ENCODE results near the gene BHLHA15.

Gene BHLHA15

DNA sequence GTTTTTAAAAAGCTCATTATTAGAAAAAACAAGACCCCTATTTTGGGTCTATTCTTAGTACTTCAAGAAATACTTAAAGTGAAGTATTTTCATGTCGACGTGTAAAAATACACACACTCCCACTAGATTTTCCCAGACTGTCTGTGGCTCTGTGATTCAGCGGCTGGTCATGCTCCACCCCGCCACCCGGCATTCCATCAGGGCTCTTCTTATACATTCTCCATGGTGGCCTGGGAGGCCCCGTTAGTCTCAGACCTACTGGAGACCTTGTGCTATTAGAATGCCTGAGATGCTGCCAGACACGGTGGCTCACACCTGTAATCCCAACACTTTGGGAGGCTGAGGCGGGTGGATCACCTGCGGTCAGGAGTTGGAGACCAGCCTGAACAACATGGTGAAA, 27.7 kb downstream of the BHLHA15 start:
- Histone ChIP-seq H3K18ac (ENCODE audit: low read length) (no peak overlapping the region), H2BK12ac (ENCODE audit: low read length) (no peak overlapping the region), H2AFZ (ENCODE audit: low read length) (no peak overlapping the region), H3K4me3 (ENCODE audit: low read length in 2 of 2) (no peak overlapping the region), H3K9me3 (replicated peaks in 1 of 2; ENCODE audit: control insufficient read depth in 2 of 2, insufficient read depth in 1 of 2, low read depth in 1 of 2, low read length in 2 of 2) (no peaks in the 10 kb centered on the region), H3K4me2 (ENCODE audit: insufficient read depth, low read length, poor library complexity, severe bottlenecking) (no peak overlapping the region), H3K23ac (ENCODE audit: low read depth, low read length, poor library complexity) (no peak overlapping the region), H2AK5ac (ENCODE audit: low read depth, low read length) (no peak overlapping the region), H3K9ac (ENCODE audit: low read depth, low read length, poor library complexity) (no peak overlapping the region), H3K27me3 (ENCODE audit: control insufficient read depth in 3 of 3, insufficient read depth in 3 of 3, low read depth in 1 of 3, low read length in 3 of 3) (no peaks in the 10 kb centered on the region), H4K91ac (ENCODE audit: low read depth, low read length, poor library complexity) (no peak overlapping the region), H2BK15ac (ENCODE audit: low read length) (no peak overlapping the region), H3K4me1 (ENCODE audit: control insufficient read depth in 2 of 2, insufficient read depth in 1 of 2, low read depth in 1 of 2, low read length in 2 of 2) (peaks cover 2 to 4% of the 10 kb centered on the region in 2 donors), H3K14ac (ENCODE audit: low read length) (no peak overlapping the region), H4K8ac (ENCODE audit: low read depth, low read length) (no peak overlapping the region), H3K36me3 (replicated peaks in 1 of 2; ENCODE audit: control insufficient read depth in 2 of 2, insufficient read depth in 2 of 2, low read length in 2 of 2) (peaks cover 3 to 33% of the 10 kb centered on the region in 2 donors), H3K27ac (replicated peaks; ENCODE audit: low read length) (no peak overlapping the region), H2BK5ac (ENCODE audit: low read length) (no peak overlapping the region), H2BK120ac (ENCODE audit: low read depth, low read length) (no peak overlapping the region), H3K79me1 (ENCODE audit: low read depth, low read length) (peaks cover 5% of the 10 kb centered on the region), H3K4ac (ENCODE audit: low read length) (no peak overlapping the region)
- no peak for DNase-seq (ENCODE audit: low spot score)
- WGBS, 2 donors (ENCODE audit: extremely low coverage in 2 of 2, insufficient read length in 2 of 2, insufficient replicate concordance in 1 of 2) = no CpG with 5 or more reads among the region's 9 CpGs

DNA sequence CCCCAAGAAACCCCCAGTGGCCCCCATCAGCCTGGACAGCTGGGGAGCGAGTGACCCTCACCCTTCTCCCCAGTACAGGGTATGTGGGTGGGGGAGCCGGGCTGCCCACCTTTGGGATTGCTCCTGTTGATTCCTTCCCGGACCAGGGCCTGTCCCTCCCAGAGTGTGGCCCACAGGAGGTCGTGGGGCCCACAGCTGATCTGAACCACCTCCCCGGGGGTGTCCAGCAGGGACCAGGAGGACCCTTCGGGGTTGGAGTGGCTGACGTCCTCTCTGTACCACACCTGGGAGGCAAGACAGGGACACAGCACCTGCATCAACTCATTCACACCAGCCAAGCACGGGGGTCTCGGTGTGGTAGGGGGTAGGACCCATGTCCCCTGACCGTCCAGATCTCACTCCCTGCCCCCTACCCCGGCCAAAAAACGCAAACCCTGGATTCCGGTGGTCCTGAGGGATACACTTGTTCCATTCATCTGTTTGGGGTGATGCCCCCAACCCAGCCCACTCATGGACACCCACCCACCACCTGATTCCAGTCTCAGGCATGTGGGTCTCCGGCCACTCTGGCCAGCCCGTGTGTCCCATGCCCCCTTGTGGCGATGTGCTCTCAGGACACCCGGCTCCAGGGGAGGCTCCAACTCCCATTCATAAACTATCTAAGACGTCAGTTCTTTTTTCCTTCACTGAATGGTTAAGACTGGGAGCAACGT, 29.9 kb downstream of the BHLHA15 start:
- H3K27me3 ChIP-seq (ENCODE audit: control insufficient read depth in 3 of 3, insufficient read depth in 3 of 3, low read depth in 1 of 3, low read length in 3 of 3) = no peaks in the 10 kb centered on the region
- H2AFZ ChIP-seq (ENCODE audit: low read length) = no peak overlapping the region
- no peak overlapping the region for H4K91ac ChIP-seq (ENCODE audit: low read depth, low read length, poor library complexity)
- no peaks in the 10 kb centered on the region for H3K9me3 ChIP-seq (replicated peaks in 1 of 2; ENCODE audit: control insufficient read depth in 2 of 2, insufficient read depth in 1 of 2, low read depth in 1 of 2, low read length in 2 of 2)
- H2BK120ac ChIP-seq (ENCODE audit: low read depth, low read length) = no peak overlapping the region
- no peak overlapping the region for H4K8ac ChIP-seq (ENCODE audit: low read depth, low read length)
- no peak overlapping the region for H3K23ac ChIP-seq (ENCODE audit: low read depth, low read length, poor library complexity)
- no peak overlapping the region for H2BK15ac ChIP-seq (ENCODE audit: low read length)
- H3K4me1 ChIP-seq (ENCODE audit: control insufficient read depth in 2 of 2, insufficient read depth in 1 of 2, low read depth in 1 of 2, low read length in 2 of 2) = peaks cover 2 to 4% of the 10 kb centered on the region in 2 donors
- no peak overlapping the region for H2BK12ac ChIP-seq (ENCODE audit: low read length)
- H3K14ac ChIP-seq (ENCODE audit: low read length) = no peak overlapping the region
- no CpG with 5 or more reads among the region's 19 CpGs for WGBS, 2 donors (ENCODE audit: extremely low coverage in 2 of 2, insufficient read length in 2 of 2, insufficient replicate concordance in 1 of 2)
- no peak overlapping the region for H3K9ac ChIP-seq (ENCODE audit: low read depth, low read length, poor library complexity)
- DNase-seq (ENCODE audit: low spot score) = peak; percentile 37
- peak overlapping the region; percentile 66 for H2AK5ac ChIP-seq (ENCODE audit: low read depth, low read length)
- H3K4me3 ChIP-seq (ENCODE audit: low read length in 2 of 2) = no peak overlapping the region
- peaks cover 3% of the 10 kb centered on the region for H3K79me1 ChIP-seq (ENCODE audit: low read depth, low read length)
- peaks cover 7 to 36% of the 10 kb centered on the region in 2 donors for H3K36me3 ChIP-seq (replicated peaks in 1 of 2; ENCODE audit: control insufficient read depth in 2 of 2, insufficient read depth in 2 of 2, low read length in 2 of 2)
- H2BK5ac ChIP-seq (ENCODE audit: low read length) = no peak overlapping the region
- peak overlapping the region; percentile 38 for H3K18ac ChIP-seq (ENCODE audit: low read length)
- H3K27ac ChIP-seq (replicated peaks; ENCODE audit: low read length) = no peak overlapping the region
- no peak overlapping the region for H3K4me2 ChIP-seq (ENCODE audit: insufficient read depth, low read length, poor library complexity, severe bottlenecking)
- H3K4ac ChIP-seq (ENCODE audit: low read length) = no peak overlapping the region

DNA sequence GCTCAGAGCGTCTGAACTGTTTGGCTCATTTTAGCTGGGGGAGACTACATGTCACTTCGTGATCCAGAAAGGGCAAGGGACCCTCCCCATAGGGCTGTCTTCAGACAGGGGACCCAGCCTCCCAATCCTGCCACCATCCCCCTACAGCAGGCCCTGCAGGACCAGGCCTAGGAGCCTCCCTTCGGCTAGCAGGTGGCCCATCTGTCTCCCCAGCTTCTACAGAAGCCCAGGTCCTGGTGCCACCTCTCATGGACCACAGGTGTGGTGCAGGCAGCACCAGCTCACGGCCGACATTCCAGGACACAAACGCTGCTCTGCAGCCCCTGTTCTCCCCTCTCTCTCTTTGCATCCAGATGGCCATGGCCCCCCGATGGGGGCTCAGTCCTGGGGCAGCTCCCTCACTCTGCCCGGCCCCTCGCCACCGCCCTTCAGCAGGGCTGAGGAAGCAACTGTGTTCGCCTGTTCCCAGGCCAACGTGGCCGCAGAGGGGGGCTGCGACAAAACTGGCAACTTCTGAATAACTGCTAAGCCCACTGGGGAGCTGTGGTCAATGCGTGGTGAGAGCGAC, 30.5 kb downstream of the BHLHA15 start:
- no peak overlapping the region for H3K4me3 ChIP-seq (ENCODE audit: low read length in 2 of 2)
- no CpG with 5 or more reads among the region's 16 CpGs for WGBS, 2 donors (ENCODE audit: extremely low coverage in 2 of 2, insufficient read length in 2 of 2, insufficient replicate concordance in 1 of 2)

DNA sequence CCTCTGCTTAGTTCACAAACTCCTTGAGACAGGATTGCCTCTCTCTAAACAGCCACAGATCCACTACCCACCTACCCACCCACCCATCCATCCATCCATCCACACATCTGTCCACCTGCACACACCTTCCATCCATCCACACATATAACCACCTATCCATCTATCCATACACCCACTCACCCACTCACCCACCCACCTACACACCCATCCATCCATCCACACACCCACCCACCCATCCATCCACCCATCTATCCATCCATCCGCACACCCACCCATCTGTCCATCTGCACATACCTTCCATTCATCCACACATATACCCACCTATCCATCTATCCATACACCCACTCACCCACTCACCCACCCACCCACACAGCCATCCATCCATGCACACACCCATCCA, 31.1 kb downstream of the BHLHA15 start:
- no peak for DNase-seq (ENCODE audit: low spot score)
- no peak overlapping the region for H3K4ac ChIP-seq (ENCODE audit: low read length)
- no peaks in the 10 kb centered on the region for H3K27me3 ChIP-seq (ENCODE audit: control insufficient read depth in 3 of 3, insufficient read depth in 3 of 3, low read depth in 1 of 3, low read length in 3 of 3)
- H2BK120ac ChIP-seq (ENCODE audit: low read depth, low read length) = no peak overlapping the region
- H3K4me1 ChIP-seq (ENCODE audit: control insufficient read depth in 2 of 2, insufficient read depth in 1 of 2, low read depth in 1 of 2, low read length in 2 of 2) = peaks cover 2 to 4% of the 10 kb centered on the region in 2 donors
- no peak overlapping the region for H3K9ac ChIP-seq (ENCODE audit: low read depth, low read length, poor library complexity)
- H3K79me1 ChIP-seq (ENCODE audit: low read depth, low read length) = peaks cover 3% of the 10 kb centered on the region
- WGBS, 2 donors (ENCODE audit: extremely low coverage in 2 of 2, insufficient read length in 2 of 2, insufficient replicate concordance in 1 of 2) = no CpG with 5 or more reads among the region's 1 CpG
- H3K18ac ChIP-seq (ENCODE audit: low read length) = no peak overlapping the region
- no peak overlapping the region for H4K8ac ChIP-seq (ENCODE audit: low read depth, low read length)
- H2BK5ac ChIP-seq (ENCODE audit: low read length) = no peak overlapping the region
- peaks cover 7 to 31% of the 10 kb centered on the region in 2 donors for H3K36me3 ChIP-seq (replicated peaks in 1 of 2; ENCODE audit: control insufficient read depth in 2 of 2, insufficient read depth in 2 of 2, low read length in 2 of 2)
- no peak overlapping the region for H3K4me3 ChIP-seq (ENCODE audit: low read length in 2 of 2)
- H3K9me3 ChIP-seq (replicated peaks in 1 of 2; ENCODE audit: control insufficient read depth in 2 of 2, insufficient read depth in 1 of 2, low read depth in 1 of 2, low read length in 2 of 2) = no peaks in the 10 kb centered on the region
- H2BK15ac ChIP-seq (ENCODE audit: low read length) = no peak overlapping the region
- H3K27ac ChIP-seq (replicated peaks; ENCODE audit: low read length) = no peak overlapping the region
- H3K23ac ChIP-seq (ENCODE audit: low read depth, low read length, poor library complexity) = no peak overlapping the region
- H2BK12ac ChIP-seq (ENCODE audit: low read length) = no peak overlapping the region
- no peak overlapping the region for H2AFZ ChIP-seq (ENCODE audit: low read length)
- no peak overlapping the region for H4K91ac ChIP-seq (ENCODE audit: low read depth, low read length, poor library complexity)
- no peak overlapping the region for H3K4me2 ChIP-seq (ENCODE audit: insufficient read depth, low read length, poor library complexity, severe bottlenecking)
- peak overlapping the region; percentile 66 for H2AK5ac ChIP-seq (ENCODE audit: low read depth, low read length)
- H3K14ac ChIP-seq (ENCODE audit: low read length) = no peak overlapping the region

More for the DNA sequence above, 30.5 kb downstream of the BHLHA15 start:
- Histone ChIP-seq H2BK5ac (ENCODE audit: low read length) (no peak overlapping the region), H3K27me3 (ENCODE audit: control insufficient read depth in 3 of 3, insufficient read depth in 3 of 3, low read depth in 1 of 3, low read length in 3 of 3) (no peaks in the 10 kb centered on the region), H3K79me1 (ENCODE audit: low read depth, low read length) (peaks cover 3% of the 10 kb centered on the region), H4K91ac (ENCODE audit: low read depth, low read length, poor library complexity) (no peak overlapping the region), H4K8ac (ENCODE audit: low read depth, low read length) (no peak overlapping the region), H2BK120ac (ENCODE audit: low read depth, low read length) (peak overlapping the region; percentile 10), H3K18ac (ENCODE audit: low read length) (peak overlapping the region; percentile 23), H3K23ac (ENCODE audit: low read depth, low read length, poor library complexity) (no peak overlapping the region), H2AFZ (ENCODE audit: low read length) (no peak overlapping the region), H3K14ac (ENCODE audit: low read length) (no peak overlapping the region), H3K4me1 (ENCODE audit: control insufficient read depth in 2 of 2, insufficient read depth in 1 of 2, low read depth in 1 of 2, low read length in 2 of 2) (peaks cover 2 to 4% of the 10 kb centered on the region in 2 donors), H3K4ac (ENCODE audit: low read length) (no peak overlapping the region), H3K4me2 (ENCODE audit: insufficient read depth, low read length, poor library complexity, severe bottlenecking) (no peak overlapping the region), H2BK15ac (ENCODE audit: low read length) (no peak overlapping the region), H2BK12ac (ENCODE audit: low read length) (no peak overlapping the region), H2AK5ac (ENCODE audit: low read depth, low read length) (peak overlapping the region; percentile 66), H3K36me3 (replicated peaks in 1 of 2; ENCODE audit: control insufficient read depth in 2 of 2, insufficient read depth in 2 of 2, low read length in 2 of 2) (peaks cover 7 to 31% of the 10 kb centered on the region in 2 donors), H3K9me3 (replicated peaks in 1 of 2; ENCODE audit: control insufficient read depth in 2 of 2, insufficient read depth in 1 of 2, low read depth in 1 of 2, low read length in 2 of 2) (no peaks in the 10 kb centered on the region), H3K9ac (ENCODE audit: low read depth, low read length, poor library complexity) (peak overlapping the region; percentile 30), H3K27ac (replicated peaks; ENCODE audit: low read length) (no peak overlapping the region)
- no peak for DNase-seq (ENCODE audit: low spot score)

All from neuronal stem cell (in vitro differentiated cells).